Pancreas (tissue), 10 donors: ENCODE data around the gene INTU. TPM values are rescaled to one million over a fixed set of nuclear protein-coding genes. Genes with fewer than 3 reads are reported as not detected.

Experiments
- ATAC-seq, 4 donors: fragments of 200-7000 bp; cut with Tn5 transposase; one replicate each; pipeline versions ENCODE4 v1.8.0 to v1.9.1; 2020; ENCODE audit warnings: mild to moderate bottlenecking in 4 of 4, moderate library complexity in 4 of 4
- DNase-seq, 6 donors: peaks; one replicate each; pipeline ENCODE4 v3.0.0-alpha.2; 2020
- FAIRE-seq: peaks from 2 replicates; lab custom pipeline; 2012; peaks lifted over from hg19 to GRCh38; lab: Jason Lieb, UNC
- H3K27ac ChIP-seq, 4 donors: fragments of 200-600 bp; sonication (generic); 1 replicate in 3 of 4; 2 replicates in 1 of 4; pipeline versions ENCODE4 v1.5.0 to v1.8.0; 2020
- H3K27me3 ChIP-seq, 4 donors: fragments of 200-600 bp; one replicate each; pipeline ENCODE4 v1.8.0; 2021
- H3K36me3 ChIP-seq, 3 donors: fragments of 200-600 bp; sonication (generic) in 1 of 3; one replicate each; pipeline versions ENCODE4 v1.5.0 to v1.8.0; 2020 to 2021
- H3K4me1 ChIP-seq, 3 donors: fragments of 200-600 bp; one replicate each; pipeline ENCODE4 v1.8.0; 2021
- H3K4me3 ChIP-seq, 4 donors: fragments of 200-600 bp; sonication (generic) in 2 of 4; one replicate each; pipeline versions ENCODE4 v1.5.0 to v1.8.0; 2020 to 2021
- H3K9me3 ChIP-seq, 4 donors: fragments of 200-600 bp; one replicate each; pipeline ENCODE4 v1.8.0; 2021
- WGBS, 2 donors: extraction: QIAGEN DNeasy Blood & Tissue Kit; methylation state at CpG; one replicate each; pipeline ENCODE4 v1.1.7; 2013; 5-methylcytosine and 5-hydroxymethylcytosine counted together
- intact Hi-C, 3 donors: fragments of 100-400 bp; cut with DNase I; formaldehyde crosslinking; loops; one replicate each; pipeline versions ENCODE4 v1.11.1 to v1.14.2; 2022
- polyA plus RNA-seq, 2 donors: library from polyadenylated mRNA; stranded (reverse); fragments of 200-250 nt; gene quantifications; one replicate each; pipeline ENCODE4 v1.2.3, GENCODE V29; 2013
- total RNA-seq, 6 donors: library from RNA; stranded (reverse); fragmentation: NEBNext Ultra II Directional in 4 of 6; extraction: Animal tissue kit (Norgen Biotek cat#: 25700) in 4 of 6; gene quantifications; one replicate each; pipeline versions ENCODE4 v1.2.1 to v1.2.4, GENCODE V29; 2021 to 2023
- TF ChIP-seq, protein P1 (sequence below), 4 donors: fragments of 200-600 bp; sonication (generic) in 3 of 4; IDR thresholded peaks; one replicate each; pipeline versions ENCODE4 v1.5.0 to v1.8.0; 2021; ENCODE audit warnings: antibody characterized with exemption in 4 of 4
- donor health status: healthy with polysubstance abuse.
- donor health status: DM: no; HTN: no; CAD: no; lungs with moderate emphysema.
- donor health status: DM: no; HTN: no; CAD: no.
- donor health status: control.
- donor health status: control.
- donor health status: Bipolar disorder and iron deficiency.
- donor health status: DM: yes; HTN: yes; CAD: no.
- donor health status: DM: no; HTN: no; CAD: no.
- donor health status: DM: no; HTN: no; CAD: no.
- donor health status: DM: yes; HTN: yes; CAD: no.

Gene INTU
- total and polyA plus RNA-seq, 8 donors, result 1.7 to 8.1 (median 4.1) TPM

DNA sequence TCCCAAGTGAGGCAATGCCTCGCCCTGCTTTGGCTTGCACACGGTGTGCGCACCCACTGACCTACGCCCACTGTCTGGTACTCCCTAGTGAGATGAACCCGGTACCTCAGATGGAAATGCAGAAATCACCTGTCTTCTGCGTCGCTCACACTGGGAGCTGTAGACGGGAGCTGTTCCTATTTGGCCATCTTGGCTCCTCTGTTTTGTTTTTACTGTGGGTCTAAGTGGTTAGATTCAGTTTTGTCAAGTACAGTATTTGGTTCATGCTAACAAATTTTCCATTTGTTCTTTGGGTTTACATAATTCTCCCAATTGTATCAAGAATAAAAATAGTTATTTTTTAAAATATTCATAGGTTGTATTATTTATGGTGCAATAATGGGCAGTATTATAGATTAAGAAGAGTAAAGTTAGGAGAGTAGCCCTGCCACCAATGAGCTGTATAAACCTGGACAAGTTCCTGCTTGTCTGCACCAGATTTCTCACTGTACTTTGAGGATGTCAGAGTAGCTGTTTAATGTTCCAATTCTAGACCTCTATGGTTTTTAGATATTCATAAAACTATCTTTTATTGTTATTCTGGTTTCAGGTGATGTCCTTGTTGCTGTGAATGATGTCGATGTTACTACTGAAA lies 23.4 kb downstream of the INTU start:
- Histone ChIP-seq H3K27me3 (no peaks in the 10 kb centered on the region), H3K4me1 (no peaks in the 10 kb centered on the region), H3K36me3 (no peaks in the 10 kb centered on the region), H3K9me3 (no peaks in the 10 kb centered on the region), H3K27ac (no peak overlapping the region), H3K4me3 (no peak overlapping the region)
- 86 to 93% methylated on average over 9 of the region's 9 CpGs for WGBS, 2 donors
- ATAC-seq (no peak), FAIRE-seq (no peak), DNase-seq (no peak)
- intact Hi-C loops, result no loop called here
- TF ChIP-seq, protein P1, sequence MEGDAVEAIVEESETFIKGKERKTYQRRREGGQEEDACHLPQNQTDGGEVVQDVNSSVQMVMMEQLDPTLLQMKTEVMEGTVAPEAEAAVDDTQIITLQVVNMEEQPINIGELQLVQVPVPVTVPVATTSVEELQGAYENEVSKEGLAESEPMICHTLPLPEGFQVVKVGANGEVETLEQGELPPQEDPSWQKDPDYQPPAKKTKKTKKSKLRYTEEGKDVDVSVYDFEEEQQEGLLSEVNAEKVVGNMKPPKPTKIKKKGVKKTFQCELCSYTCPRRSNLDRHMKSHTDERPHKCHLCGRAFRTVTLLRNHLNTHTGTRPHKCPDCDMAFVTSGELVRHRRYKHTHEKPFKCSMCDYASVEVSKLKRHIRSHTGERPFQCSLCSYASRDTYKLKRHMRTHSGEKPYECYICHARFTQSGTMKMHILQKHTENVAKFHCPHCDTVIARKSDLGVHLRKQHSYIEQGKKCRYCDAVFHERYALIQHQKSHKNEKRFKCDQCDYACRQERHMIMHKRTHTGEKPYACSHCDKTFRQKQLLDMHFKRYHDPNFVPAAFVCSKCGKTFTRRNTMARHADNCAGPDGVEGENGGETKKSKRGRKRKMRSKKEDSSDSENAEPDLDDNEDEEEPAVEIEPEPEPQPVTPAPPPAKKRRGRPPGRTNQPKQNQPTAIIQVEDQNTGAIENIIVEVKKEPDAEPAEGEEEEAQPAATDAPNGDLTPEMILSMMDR (IDR thresholded peaks at IDR 0.05), result no peak

DNA sequence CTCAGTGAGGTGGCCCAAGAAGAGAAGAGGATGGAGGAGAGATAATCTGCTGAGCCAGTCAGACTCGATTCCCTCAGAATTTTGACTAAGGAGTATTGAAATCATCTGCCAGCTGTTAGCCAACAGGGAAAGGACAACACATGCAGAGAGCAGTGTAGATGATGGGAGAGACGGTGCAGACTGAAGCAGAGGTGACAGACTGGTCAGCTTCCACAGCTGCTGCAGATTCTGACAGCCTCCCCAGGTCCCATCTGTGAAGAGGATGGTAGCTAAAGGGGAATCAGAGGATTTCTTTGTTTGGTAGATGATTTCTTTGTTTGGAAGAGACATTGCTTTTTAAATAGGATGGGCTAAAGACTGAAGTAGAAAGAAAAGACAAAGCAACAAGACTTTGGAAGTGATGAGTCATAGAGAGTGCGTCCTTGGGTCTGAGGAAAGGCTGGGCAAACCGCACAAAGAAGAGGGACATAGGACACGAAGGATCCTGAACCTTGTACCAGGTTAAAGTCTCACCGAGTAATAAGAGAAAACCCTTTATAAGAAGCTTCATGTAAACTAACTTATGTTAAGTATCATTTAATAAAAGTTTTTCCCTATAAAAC lies 27.6 kb downstream of the INTU start:
- FAIRE-seq (no peak), DNase-seq (no peak), ATAC-seq (no peak)
- Histone ChIP-seq H3K9me3 (no peaks in the 10 kb centered on the region), H3K27me3 (no peaks in the 10 kb centered on the region), H3K4me3 (no peak overlapping the region), H3K27ac (no peak overlapping the region), H3K36me3 (no peaks in the 10 kb centered on the region), H3K4me1 (no peaks in the 10 kb centered on the region)
- TF ChIP-seq, protein P1 (IDR thresholded peaks at IDR 0.05), result no peak
- intact Hi-C loops, result no loop called here
- 90 to 94% methylated on average over 6 of the region's 6 CpGs for WGBS, 2 donors

DNA sequence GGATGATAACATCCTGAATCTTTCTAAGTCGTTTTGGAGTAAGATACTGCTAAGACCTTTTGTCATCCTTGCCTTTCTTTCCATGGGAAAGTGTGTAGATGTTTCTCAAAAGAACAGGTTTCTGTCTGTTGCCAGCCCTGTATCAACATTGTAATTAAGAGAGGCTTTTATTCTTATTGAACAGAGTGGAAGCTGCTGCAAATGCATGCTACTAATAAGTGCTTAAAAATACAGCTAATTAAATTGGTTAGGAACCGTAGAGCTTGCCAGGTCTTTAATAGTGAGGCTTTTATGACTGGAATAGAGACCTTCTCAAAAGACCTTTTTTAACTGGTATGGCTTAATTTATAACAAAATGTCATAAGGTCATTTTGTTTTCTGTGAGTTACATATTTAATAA lies 34.4 kb downstream of the INTU start:
- Histone ChIP-seq H3K36me3 (no peaks in the 10 kb centered on the region), H3K27me3 (no peaks in the 10 kb centered on the region), H3K4me1 (no peaks in the 10 kb centered on the region), H3K9me3 (no peaks in the 10 kb centered on the region), H3K4me3 (no peak overlapping the region), H3K27ac (no peak overlapping the region)
- ATAC-seq (no peak), DNase-seq (no peak), FAIRE-seq (no peak)
- intact Hi-C loops, result no loop called here
- 52 to 57% methylated on average over 2 of the region's 2 CpGs for WGBS, 2 donors
- TF ChIP-seq, protein P1 (IDR thresholded peaks at IDR 0.05), result no peak

DNA sequence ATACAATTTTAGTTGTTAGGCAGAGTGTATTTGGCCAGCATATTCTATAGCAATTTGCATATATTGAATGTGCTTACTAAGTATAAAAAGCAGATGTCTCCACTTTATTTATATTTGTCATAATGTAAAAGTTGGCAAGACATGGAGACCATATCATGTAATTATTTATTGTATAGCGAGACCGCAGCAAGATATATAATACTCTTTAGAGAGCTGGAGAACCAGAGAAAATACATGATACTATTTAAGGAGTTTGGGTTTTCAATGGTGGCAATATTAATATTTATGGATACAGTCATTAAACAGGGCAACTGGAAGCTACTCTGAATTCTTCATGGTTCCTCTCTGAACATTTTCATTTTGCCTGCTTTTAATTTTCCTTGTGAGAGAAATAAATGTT lies 35.0 kb downstream of the INTU start:
- no peaks in the 10 kb centered on the region for H3K27me3 ChIP-seq
- H3K27ac ChIP-seq, result no peak overlapping the region
- FAIRE-seq, result no peak
- intact Hi-C loops, result no loop called here
- ATAC-seq, result no peak
- DNase-seq, result no peak
- 96 to 97% methylated on average over 2 of the region's 2 CpGs for WGBS, 2 donors
- H3K4me1 ChIP-seq, result no peaks in the 10 kb centered on the region
- H3K4me3 ChIP-seq, result no peak overlapping the region
- H3K36me3 ChIP-seq, result no peaks in the 10 kb centered on the region
- TF ChIP-seq, protein P1 (IDR thresholded peaks at IDR 0.05), result no peak
- H3K9me3 ChIP-seq, result no peaks in the 10 kb centered on the region

DNA sequence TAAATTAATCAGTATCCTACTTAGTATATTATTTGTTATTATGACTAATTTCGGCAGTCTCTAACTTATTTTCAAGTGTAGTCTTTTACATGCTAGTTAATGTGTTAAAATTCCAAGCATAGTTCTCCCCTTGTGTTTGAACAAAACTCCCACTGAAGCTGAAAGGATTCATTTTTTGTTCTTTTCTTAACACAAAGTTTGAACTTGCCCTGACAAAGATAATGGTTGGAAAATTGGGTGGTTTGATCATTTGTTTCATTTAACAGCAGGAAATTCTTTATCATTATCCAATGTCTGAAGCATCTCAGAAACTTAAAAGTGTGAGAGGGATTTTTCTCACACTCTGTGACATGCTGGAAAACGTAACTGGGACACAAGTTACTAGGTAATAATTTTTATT lies 36.0 kb downstream of the INTU start:
- TF ChIP-seq, protein P1 (IDR thresholded peaks at IDR 0.05), result no peak
- Histone ChIP-seq H3K4me3 (no peak overlapping the region), H3K36me3 (no peaks in the 10 kb centered on the region), H3K4me1 (no peaks in the 10 kb centered on the region), H3K9me3 (no peaks in the 10 kb centered on the region), H3K27ac (no peak overlapping the region), H3K27me3 (no peaks in the 10 kb centered on the region)
- WGBS, 2 donors, result 71 to 77% methylated on average over 2 of the region's 2 CpGs
- ATAC-seq, result no peak
- FAIRE-seq, result no peak
- no peak for DNase-seq
- intact Hi-C loops, result no loop called here
